Pons (tissue), 1 donor: ENCODE data around the gene MAP6.

Source experiments
- DNase-seq: peaks from one replicate; pipeline ENCODE4 v3.0.0-alpha.2; 2016; ENCODE audit warnings: low spot score

Gene MAP6

GRCh38 chr11:75566763-75567279, 102.0 kb downstream of the MAP6 start:
- no peak for DNase-seq

DNA sequence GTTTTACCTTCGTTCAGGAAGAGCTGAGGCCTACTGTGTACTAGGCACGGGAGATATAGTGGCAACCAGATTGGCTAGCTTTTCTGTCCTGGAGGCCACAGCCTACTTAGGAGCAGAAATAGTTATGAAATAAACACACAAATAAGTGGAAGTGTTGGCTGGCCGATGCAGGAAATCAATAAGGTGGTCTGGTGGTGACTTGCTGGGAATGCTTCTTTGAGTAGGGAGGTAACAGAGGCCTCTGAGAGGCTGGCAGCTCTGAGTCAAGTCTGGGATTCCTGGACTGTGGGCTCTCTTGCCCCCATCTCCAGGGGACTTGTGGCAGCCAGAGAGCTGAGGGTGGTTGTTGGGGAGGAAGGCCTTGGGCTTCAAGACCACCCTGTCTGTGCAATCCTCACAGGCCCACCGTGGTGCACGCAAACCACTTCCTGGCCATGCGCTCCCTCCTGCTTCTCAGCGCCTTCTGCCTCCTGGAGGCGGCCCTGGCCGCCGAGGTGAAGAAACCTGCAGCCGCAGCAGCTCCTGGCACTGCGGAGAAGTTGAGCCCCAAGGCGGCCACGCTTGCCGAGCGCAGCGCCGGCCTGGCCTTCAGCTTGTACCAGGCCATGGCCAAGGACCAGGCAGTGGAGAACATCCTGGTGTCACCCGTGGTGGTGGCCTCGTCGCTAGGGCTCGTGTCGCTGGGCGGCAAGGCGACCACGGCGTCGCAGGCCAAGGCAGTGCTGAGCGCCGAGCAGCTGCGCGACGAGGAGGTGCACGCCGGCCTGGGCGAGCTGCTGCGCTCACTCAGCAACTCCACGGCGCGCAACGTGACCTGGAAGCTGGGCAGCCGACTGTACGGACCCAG, 102.7 kb downstream of the MAP6 start:
- no peak for DNase-seq

DNA sequence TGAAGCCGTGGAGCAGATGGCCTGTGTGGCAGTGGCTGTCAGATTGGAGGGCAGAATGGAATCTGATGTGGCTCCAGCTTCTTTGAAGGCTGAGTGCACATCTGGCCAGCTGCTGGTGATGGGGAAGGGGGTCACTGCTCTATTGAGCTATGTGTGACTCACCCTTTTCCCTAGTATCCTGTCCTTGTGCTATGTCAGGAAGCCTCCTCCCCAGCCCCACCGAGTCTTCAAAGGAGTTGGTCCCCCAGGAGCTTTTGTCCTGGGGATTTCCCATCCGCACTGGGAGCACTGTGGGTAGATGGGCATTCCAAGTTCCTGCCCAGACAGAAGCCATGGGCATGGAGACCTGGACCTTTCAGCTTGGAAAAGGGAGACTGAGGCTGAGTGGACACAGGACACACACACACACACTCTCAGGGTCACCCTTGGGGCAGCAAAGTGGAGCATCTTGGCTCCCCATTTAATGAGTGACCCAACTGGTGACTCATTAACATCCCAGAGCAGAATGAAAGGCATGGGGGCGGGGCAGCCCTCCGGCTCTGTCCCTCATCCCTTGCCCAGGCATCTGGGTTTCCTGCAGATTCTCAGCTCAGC, 103.5 kb downstream of the MAP6 start:
- DNase-seq: no peak

DNA sequence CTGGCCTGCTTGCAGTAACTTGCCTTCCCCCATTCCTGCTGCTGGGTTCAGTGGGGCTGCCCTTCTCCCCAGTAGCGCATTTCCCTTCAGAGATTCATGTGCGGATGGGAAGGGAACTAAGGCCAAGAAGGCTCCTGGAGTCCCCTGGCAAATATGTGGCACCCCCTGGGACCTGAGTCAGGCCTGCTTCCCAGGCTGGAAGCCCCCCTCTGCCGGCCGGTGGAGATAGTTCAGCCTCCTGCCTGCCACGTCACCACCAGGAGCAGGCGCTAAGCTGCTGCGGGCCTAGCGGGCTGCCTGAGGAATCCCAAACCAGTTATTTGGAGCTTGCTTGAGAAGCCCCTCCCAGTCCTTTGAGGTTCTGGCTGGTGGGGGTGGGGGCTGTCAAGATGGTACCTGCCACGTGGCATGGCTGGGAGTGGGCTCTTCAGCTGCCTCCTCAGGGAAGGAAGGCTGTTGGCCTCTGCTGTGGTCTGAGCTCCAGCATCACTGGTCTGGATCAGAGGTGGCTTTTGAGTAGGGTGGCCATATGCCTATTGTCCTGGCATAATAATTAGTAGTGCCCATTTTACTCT, 104.8 kb downstream of the MAP6 start:
- no peak for DNase-seq

DNA sequence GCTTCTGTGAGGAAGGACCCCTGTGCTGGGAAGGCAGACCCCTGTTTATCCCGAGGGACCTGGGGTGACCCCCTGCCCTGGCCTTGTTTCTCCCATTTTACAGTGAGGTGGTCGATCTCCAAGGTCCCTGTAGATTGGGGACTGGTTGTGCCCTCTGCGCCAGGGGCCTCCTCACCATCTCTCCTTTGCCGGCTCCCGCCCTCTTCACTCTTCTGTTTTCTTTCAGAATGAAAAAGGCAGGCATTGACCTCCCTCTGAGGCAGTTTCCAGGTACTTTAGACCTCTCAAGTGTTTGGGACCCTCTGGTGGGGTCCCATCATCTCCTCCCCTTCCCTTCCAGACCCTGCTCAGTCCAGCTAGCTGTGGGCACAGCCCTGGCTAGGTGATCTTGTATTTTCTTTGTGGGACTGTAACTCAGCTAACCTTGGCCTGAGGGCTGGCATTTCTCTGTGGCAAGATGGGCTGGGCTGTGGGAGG, 105.3 kb downstream of the MAP6 start:
- DNase-seq: no peak

DNA sequence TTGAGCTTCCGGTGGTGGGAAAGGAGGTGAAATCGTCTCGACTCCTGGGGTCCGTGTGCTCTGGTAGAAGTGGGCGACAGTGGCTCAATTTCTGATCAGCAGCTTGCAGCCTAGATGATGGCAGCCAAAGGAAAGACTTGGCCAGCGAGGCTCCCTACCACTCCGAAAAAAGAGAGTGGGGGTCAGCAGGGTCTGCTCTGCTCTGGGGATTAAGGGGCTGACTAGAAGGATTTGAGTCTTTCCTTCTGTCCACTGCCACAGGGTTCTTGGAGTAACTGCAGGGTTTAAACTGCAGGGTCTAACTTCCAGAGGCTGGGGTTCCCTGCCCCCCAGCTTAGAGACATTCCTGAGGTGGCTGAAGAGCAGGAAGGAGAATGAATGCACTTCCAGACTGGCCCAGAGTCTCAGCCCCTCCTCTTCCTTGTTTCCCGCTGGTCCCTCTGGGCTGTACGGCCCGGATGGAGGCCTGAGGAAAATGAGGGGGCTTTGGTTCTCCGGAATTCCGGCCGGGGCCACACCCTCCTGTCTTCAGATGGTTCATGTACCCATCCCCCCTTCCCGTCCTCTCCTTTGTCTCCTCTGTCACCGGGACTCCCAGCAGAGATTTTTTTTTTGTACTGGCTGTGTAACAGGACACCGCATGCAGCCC, 105.9 kb downstream of the MAP6 start:
- no peak for DNase-seq

DNA sequence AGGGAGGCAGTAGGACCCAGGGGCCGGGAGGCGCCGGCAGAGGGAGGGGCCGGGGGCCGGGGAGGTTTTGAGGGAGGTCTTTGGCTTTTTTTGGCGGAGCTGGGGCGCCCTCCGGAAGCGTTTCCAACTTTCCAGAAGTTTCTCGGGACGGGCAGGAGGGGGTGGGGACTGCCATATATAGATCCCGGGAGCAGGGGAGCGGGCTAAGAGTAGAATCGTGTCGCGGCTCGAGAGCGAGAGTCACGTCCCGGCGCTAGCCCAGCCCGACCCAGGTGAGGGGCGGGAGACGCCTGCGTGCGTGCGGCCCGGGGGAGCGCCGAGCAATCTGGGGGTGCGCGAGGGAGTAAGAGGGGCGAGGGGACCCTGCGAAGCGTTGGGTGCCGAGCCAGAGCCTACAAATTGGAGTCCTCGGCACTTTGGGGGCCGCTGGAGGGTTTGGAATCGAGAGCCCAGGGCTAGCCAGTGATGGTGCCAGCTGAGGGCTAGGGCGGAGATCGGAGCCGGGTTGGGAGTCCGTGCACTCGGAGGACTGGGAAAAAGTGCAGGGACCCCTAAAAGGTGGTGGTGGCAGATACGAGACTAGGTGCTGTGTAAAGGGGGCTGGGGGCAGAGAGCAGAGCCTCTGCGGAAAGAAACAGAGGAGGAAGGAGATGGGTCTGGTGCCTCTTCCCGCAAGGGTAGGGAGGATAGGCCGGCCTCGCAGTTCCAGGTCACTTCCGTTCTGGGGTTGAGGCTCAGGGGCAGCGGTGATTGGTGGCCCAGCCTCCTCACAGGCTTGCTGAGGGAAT, 106.6 kb downstream of the MAP6 start, which contains the start of gene SERPINH1:
TSS of gene SERPINH1 (plus strand) at position 206 of the 788 bp plus-strand sequence. CDS start 4,097 bp downstream, outside the sequence.
- DNase-seq: peak; percentile 63

DNA sequence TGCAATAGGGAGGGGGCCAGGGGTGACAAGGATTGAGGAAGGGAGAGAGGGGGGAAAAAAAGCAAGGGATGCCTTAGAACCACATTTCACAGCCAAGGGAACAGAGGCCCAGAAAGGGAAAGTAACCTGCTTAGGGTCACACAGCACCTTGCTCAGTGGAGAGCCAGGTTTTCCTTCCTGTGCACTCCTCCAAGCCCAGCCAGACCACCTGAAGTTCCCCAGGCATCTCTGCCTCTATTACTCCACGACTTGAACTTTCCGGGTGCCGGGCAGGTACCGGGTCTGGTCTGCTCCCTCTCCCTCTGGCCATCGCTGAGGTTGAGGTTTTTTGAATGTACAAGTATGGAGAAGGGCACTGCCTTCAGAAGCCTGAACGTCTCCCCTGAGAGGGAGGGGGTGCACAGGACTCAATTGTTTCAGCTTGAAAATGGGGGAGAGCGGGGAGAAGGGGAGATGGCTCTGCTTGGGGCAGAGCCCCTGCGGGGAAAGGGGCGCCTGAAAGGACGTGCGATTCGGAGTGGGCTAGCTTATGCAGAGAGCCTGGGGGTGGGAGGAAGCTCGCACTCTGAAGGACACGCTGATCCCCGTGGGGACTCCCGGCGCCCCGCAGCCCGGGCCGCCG, 107.3 kb downstream of the MAP6 start:
- DNase-seq: no peak

- DNase-seq: no peak
Observed at GRCh38 chr11:75560644-75561043, 108.2 kb downstream of the MAP6 start.

- DNase-seq: no peak
Observed at GRCh38 chr11:75558939-75559843, 109.6 kb downstream of the MAP6 start.

DNA sequence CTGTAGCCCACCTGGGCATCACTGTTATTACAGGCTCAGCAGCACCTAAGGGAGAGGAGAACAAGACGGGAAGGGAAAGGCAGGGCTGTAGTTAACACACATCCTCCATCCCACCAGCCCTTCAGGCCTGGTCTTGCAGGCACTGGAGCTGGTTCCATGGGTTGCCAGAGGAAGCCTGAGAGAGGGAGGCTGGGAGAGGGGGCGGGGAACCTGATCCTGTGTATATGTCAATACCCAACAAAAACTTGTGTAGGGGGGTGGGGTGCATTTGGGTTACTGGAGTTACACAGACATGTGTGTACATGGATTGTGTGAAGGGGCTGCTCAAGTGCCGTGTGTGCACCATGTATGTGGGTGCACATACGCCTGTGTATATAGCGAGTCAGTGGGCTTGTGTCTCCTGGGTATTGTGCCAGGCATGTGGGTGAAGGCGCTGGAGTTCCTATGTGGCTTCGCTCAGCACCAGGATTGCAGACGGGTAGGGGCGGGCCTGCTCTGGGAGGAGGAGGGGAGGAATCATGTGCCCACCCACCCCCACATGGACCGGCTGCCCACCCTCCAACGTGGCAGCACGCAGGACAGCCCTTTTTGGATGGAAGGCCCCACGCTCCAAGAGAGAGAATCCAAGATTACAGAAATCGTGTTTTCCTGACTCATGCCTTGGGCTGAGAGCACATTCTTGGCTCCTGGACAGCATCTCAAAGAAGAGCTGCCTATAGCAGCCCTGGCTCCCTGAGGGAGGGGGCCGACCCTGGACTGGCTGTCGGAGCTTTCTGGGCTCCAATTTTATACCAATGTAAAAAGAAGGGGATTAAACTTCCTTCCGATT, 111.0 kb downstream of the MAP6 start:
- no peak for DNase-seq

- DNase-seq: no peak
Observed at GRCh38 chr11:75556275-75556674, 112.6 kb downstream of the MAP6 start.

DNA sequence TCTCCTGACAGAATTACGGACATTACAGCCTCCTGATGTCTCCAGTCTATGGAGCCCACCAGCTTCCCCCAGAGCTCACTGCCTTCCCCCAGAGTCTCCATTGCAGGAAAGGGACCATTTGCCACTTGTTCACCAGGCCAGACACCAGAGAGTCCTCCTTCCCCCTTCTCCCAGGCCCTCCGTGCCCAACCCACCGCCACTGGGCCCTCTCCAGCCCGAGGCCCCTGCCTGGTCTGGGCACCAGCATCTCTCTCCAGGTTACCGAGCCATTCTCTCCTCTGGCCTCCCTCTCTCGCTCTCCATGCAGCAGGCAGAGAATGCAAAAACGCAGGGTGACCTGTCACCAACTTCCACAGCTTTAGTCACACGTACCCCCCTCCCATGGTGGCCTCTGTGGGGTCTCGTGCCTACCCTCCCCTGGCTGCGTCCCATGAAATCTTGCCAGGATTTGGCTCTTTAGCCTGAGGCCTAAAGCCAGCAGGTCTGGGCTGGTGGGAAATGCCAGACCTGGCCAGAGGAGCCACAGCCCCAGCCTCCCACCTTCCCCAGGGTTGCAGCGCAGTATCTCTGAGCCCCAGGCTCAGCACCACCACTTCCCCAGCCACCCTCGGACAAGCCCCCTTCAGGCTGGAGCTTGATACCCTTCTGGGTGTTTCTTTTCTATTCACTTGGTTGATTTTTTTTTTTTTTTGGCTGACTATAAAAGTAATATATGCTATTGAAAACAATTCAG, 113.6 kb downstream of the MAP6 start:
- DNase-seq: no peak

DNA sequence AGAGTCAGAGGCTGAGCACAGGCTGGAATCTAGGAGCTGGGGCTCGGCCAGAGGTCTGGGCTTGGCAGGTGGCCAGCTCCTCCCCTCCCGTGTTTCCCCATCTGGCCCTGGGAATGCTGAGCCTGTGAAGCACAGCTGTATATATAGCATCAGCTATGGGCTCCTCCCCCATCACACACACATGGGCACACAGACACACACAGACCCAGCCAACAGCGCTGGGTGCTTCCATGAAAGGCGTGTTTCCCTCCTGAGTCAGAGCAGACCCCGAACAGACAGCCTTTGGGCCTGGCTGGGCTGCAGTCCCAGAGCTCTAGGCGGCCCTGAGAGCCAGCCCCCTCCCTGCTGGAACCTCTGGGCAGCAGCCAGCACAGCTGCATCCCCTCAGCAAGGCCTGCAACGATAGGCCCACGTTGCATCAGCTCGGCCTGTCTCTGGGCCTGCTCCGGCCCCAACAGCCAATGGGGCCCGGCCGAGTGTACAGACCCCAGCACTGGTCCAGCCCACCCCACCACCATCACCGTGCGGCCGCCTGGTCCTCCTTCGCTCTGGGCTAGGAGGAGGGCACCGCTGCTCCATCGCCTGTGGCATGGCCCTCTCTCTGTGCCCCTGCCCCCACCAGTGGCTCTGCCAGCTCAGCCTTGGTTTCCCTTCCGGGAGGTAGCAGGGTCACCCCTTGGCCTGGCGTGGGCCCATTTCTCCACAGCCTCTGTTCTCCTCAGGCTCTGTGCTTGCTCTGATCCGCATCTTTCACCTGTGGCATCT, 114.4 kb downstream of the MAP6 start:
- DNase-seq: peak; percentile 94

- no peak for DNase-seq
Observed at GRCh38 chr11:75553889-75554257, 115.0 kb downstream of the MAP6 start.

GRCh38 chr11:75553182-75553581, 115.7 kb downstream of the MAP6 start:
- DNase-seq: no peak

DNA sequence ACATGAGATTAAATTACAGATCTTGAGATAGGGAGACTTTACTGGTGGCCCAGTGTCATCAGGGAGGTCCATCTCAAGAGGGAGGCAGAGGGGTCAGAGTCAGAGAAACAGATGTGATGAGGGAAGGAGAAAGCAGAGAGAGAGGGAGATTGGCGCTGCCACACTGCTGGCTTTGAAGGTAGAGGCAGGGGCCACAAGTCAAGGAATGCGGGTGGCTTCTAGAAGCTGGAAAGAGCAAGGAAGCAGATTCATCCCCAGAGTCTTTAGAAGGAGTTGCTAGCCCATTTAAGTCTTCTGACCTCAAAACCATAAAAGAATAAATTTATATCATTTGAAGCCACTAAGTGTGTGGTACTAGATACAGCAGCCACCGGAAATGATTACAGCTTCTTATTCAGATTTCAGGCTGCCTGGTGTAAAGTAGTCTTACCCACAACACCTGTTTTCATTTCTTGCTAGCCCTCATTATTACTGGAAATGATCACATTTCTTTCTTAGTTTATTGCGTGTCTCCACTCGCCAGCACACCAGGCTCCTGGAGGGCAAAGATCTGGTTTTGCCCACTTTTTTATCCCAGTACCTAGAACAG, 119.4 kb downstream of the MAP6 start:
- no peak for DNase-seq
